Gastroesophageal sphincter (tissue), 4 donors: ENCODE results near the gene TRAK2. TPM values are rescaled to one million over a fixed set of nuclear protein-coding genes. Genes with fewer than 3 reads are reported as not detected.
A peak's percentile ranks its signal among the peaks of the same experiment; 100 is the strongest.

Source experiments
- ATAC-seq: fragments of 150-250 bp; one replicate; pipeline ENCODE4 v1.9.1; 2016; ENCODE audit warnings: mild to moderate bottlenecking, moderate library complexity
- H3K27ac ChIP-seq, 4 donors: fragments of 200-600 bp; sonication (generic) in 3 of 4; 1 replicate in 3 of 4; 2 replicates in 1 of 4; pipeline ENCODE4 v1.5.1; 2016 to 2019
- H3K27me3 ChIP-seq: fragments of 200-600 bp; sonication (generic); one replicate; pipeline ENCODE4 v1.5.1; 2019
- H3K36me3 ChIP-seq, 2 donors: fragments of 200-600 bp; sonication (generic); one replicate each; pipeline ENCODE4 v1.5.1; 2019; ENCODE audit warnings: control low read depth in 1 of 2
- H3K4me1 ChIP-seq, 3 donors: fragments of 200-600 bp; sonication (generic); 1 replicate in 2 of 3; 2 replicates in 1 of 3; pipeline ENCODE4 v1.5.1; 2016 to 2019; ENCODE audit warnings: control low read depth in 2 of 3
- H3K4me3 ChIP-seq, 2 donors: fragments of 200-600 bp; sonication (generic); one replicate each; pipeline ENCODE4 v1.5.1; 2019; ENCODE audit warnings: mild to moderate bottlenecking in 1 of 2, moderate library complexity in 1 of 2
- H3K9me3 ChIP-seq, 3 donors: fragments of 200-600 bp; sonication (generic); one replicate each; pipeline ENCODE4 v1.5.1; 2017 to 2019; ENCODE audit warnings: control low read depth in 2 of 3
- CTCF ChIP-seq, 4 experiments: fragments of 200-600 bp in 2 of 4; fragments of 450-650 bp in 2 of 4; sonication (generic) in 1 of 4; IDR thresholded peaks; one replicate each; pipeline ENCODE4 v1.5.1; 2017 to 2019; ENCODE audit warnings: antibody characterized with exemption in 4 of 4, mild to moderate bottlenecking in 2 of 4, moderate library complexity in 2 of 4
- EP300 ChIP-seq: sonication (generic); formaldehyde crosslinking; IDR thresholded peaks from one replicate; pipeline ENCODE4 v1.6.1; 2017; ENCODE audit warnings: antibody characterized with exemption, mild to moderate bottlenecking
- POLR2A ChIP-seq, 2 donors: fragments of 450-650 bp; IDR thresholded peaks; one replicate each; pipeline ENCODE4 v1.6.1; 2017; ENCODE audit warnings: antibody characterized with exemption in 2 of 2, mild to moderate bottlenecking in 2 of 2, moderate library complexity in 1 of 2
- POLR2AphosphoS5 ChIP-seq: sonication (generic); formaldehyde crosslinking; IDR thresholded peaks from one replicate; pipeline ENCODE4 v1.6.1; 2017; ENCODE audit warnings: antibody characterized with exemption
- WGBS, 2 donors: methylation state at CpG; one replicate each; pipeline ENCODE4 v1.1.5; 2018; ENCODE audit warnings: low coverage in 1 of 2; 5-methylcytosine and 5-hydroxymethylcytosine counted together
- total RNA-seq, 4 donors: library from RNA; depleted of rRNA; stranded (reverse); fragments of >200 nt; gene quantifications; one replicate each; pipeline ENCODE4 v1.1.0, GENCODE V29; 2016

The TRAK2 gene
- total RNA-seq, 4 donors from 2014 or later: 64.8 to 129 (median 105) TPM

- ATAC-seq: peak; percentile 78
- H3K4me1 ChIP-seq: peaks cover 24 to 93% (median 30%) of the 10 kb centered on the region in 3 donors
- no peaks in the 10 kb centered on the region for H3K27me3 ChIP-seq
- no peaks in the 10 kb centered on the region for H3K9me3 ChIP-seq
- peak; percentile 94 for TF ChIP-seq POLR2AphosphoS5
- TF ChIP-seq POLR2A (IDR thresholded peaks at IDR 0.05): no peak
- 9 to 22% methylated on average over 3 of the region's 3 CpGs for WGBS, 2 donors
- no peak overlapping the region for H3K4me3 ChIP-seq
- peak overlapping the region; percentile 64 to 76 (median 66) for H3K27ac ChIP-seq
- H3K36me3 ChIP-seq: no peaks in the 10 kb centered on the region
Measured at GRCh38 chr2:201406077-201406662, 45.1 kb downstream of the TRAK2 start.

GRCh38 chr2:201404699-201405280 lies 46.5 kb downstream of the TRAK2 start:
- Histone ChIP-seq H3K27me3 (no peaks in the 10 kb centered on the region), H3K27ac (peak overlapping the region in 3 of 4 donors; percentile 64 to 76 (median 67)), H3K9me3 (no peaks in the 10 kb centered on the region), H3K36me3 (no peaks in the 10 kb centered on the region), H3K4me1 (peaks cover 24 to 92% (median 31%) of the 10 kb centered on the region in 3 donors), H3K4me3 (no peak overlapping the region)
- no peak for TF ChIP-seq EP300
- no peak for TF ChIP-seq CTCF (IDR thresholded peaks at IDR 0.05)
- no peak for TF ChIP-seq POLR2AphosphoS5
- TF ChIP-seq POLR2A (IDR thresholded peaks at IDR 0.05): no peak
- WGBS, 2 donors: 68 to 100% methylated on average over 1 to 3 of the region's 3 CpGs
- ATAC-seq: no peak

DNA sequence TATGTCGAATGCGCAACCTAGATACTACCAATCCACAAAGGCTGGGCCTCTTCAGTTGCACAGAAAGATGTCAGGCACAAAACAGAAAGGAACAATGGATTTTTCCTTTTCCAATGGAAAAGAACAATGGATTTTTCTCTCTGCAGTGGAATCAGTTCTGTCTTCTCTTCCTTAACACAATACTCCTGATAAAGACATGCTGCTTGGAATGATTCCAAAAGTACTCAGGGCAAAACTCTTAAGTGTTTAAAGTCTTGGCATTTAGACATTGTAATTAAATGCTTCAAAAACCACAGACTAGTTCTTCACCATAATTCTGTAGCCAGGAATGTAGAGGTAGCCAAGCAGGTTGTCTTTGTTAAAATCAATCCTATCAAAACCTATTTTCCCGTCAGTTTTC lies 47.4 kb downstream of the TRAK2 start:
- TF ChIP-seq CTCF (IDR thresholded peaks at IDR 0.05) (no peak), EP300 (no peak), POLR2A (IDR thresholded peaks at IDR 0.05) (no peak), POLR2AphosphoS5 (no peak)
- Histone ChIP-seq H3K9me3 (no peaks in the 10 kb centered on the region), H3K27me3 (no peaks in the 10 kb centered on the region), H3K4me1 (peaks cover 24 to 83% (median 31%) of the 10 kb centered on the region in 3 donors), H3K36me3 (peaks cover 0 to 2% of the 10 kb centered on the region in 2 donors), H3K27ac (peak overlapping the region in 2 of 4 donors; percentile 5 to 67), H3K4me3 (no peak overlapping the region)
- ATAC-seq: no peak
- 79 to 83% methylated on average over 3 of the region's 3 CpGs for WGBS, 2 donors

DNA sequence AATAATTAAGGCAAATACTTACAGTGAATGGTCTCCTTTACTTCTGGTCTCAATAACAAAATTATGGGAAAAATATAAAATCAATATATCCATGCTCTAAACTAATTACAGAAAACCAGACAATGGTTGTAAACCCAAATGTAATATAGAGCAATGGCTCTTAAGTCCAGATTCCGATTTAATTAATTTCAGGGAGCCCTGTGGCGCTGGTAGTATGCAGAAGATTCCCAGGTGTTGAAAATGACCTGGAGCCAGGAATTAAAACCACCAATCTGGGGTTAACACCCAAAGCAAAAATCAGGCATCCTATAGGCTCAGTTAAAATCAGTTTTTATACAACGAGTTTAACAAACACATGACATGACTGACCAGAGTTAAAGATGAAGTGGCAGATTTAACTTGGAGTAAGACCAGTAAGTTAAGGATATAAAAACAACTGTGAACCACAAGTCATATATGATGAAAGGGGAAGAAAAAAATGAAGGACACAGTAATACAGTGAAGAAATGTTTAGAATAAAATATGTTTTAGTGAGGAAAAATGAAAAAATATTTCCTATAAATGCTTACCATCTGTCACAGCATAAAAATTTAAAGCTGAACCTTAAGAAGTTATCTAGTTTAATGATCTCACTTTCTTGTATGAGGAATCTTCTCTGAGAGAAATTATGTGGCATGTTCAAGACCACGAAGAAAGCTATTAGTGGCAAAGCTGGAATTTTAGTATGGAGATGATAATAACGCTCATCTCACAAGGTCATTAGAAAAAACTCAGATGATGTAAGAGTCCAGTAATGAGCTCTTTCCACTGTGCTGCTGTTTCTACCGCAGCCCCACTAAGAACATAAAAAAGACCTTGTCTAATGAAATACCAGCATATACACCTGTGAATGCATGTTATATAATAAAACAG lies 48.4 kb downstream of the TRAK2 start:
- no peak for TF ChIP-seq POLR2A (IDR thresholded peaks at IDR 0.05)
- TF ChIP-seq POLR2AphosphoS5: no peak
- TF ChIP-seq EP300: no peak
- no peak for TF ChIP-seq CTCF (IDR thresholded peaks at IDR 0.05)
- Histone ChIP-seq H3K27ac (peak overlapping the region in 3 of 4 donors; percentile 5 to 67 (median 34)), H3K4me3 (no peak overlapping the region), H3K27me3 (no peaks in the 10 kb centered on the region), H3K9me3 (no peaks in the 10 kb centered on the region), H3K36me3 (peaks cover 3 to 10% of the 10 kb centered on the region in 2 donors), H3K4me1 (peaks cover 24 to 73% (median 31%) of the 10 kb centered on the region in 3 donors)
- 74 to 76% methylated on average over 5 to 6 of the region's 6 CpGs for WGBS, 2 donors
- no peak for ATAC-seq

DNA sequence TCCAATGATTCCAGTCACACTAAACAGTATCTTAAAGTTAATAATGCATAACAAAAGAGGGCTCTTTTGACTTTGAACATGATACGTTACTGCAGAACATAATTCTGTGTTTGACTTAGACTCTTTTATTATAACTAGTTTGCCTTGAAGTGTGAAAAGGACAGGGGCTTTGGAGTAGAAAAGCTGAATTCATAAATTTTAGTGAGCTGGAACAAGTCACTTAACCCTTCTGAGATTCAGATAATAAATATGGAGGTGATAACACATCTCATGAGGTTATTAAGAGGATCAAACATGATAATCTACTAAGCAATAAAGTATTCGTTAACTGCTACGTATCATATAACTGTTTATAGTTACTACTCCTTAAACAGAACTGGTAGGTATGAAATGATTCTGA lies 49.4 kb downstream of the TRAK2 start:
- no peak for ATAC-seq
- H3K4me1 ChIP-seq: peaks cover 20 to 62% (median 29%) of the 10 kb centered on the region in 3 donors
- H3K36me3 ChIP-seq: peaks cover 8 to 21% of the 10 kb centered on the region in 2 donors
- no peaks in the 10 kb centered on the region for H3K9me3 ChIP-seq
- TF ChIP-seq CTCF (IDR thresholded peaks at IDR 0.05) (no peak), EP300 (no peak), POLR2A (IDR thresholded peaks at IDR 0.05) (no peak), POLR2AphosphoS5 (no peak)
- no peak overlapping the region for H3K4me3 ChIP-seq
- WGBS, 2 donors: 64 to 83% methylated on average over 3 of the region's 3 CpGs
- no peaks in the 10 kb centered on the region for H3K27me3 ChIP-seq
- H3K27ac ChIP-seq: no peak overlapping the region
